ENCODE results near the gene TMEM200B. TPM values are rescaled to one million over a fixed set of nuclear protein-coding genes. Genes with fewer than 3 reads are reported as not detected.
"Not testable (repeated sequence)": the region's sequence is repeated elsewhere in the genome, so short reads cannot be mapped to it uniquely, and the experiment has no call there.

TMEM200B gene
- total and polyA plus RNA-seq, 8 donors = 5.7 to 16.0 (median 13.9) TPM

- no peak for ATAC-seq
These were observed 9.0 kb downstream of the TMEM200B start for GRCh38 chr1:29114654-29115053.

GRCh38 chr1:29113413-29114117 lies 10.1 kb downstream of the TMEM200B start:
- Histone ChIP-seq H3K9me3 (no peaks in the 10 kb centered on the region), H3K4me1 (no peaks in the 10 kb centered on the region), H3K27me3 (no peaks in the 10 kb centered on the region), H3K4me3 (no peak overlapping the region), H3K36me3 (peaks cover 0 to 73% of the 10 kb centered on the region in 2 donors), H3K27ac (no peak overlapping the region)
- intact Hi-C loops (cut with DNase I) = no loop called here
- TF ChIP-seq CTCF (IDR thresholded peaks at IDR 0.05) = no peak
- no peak for DNase-seq
- ATAC-seq = no peak

More at GRCh38 chr1:29114654-29115053, 9.0 kb downstream of the TMEM200B start:
- no peak overlapping the region for H3K27ac ChIP-seq
- TF ChIP-seq CTCF (IDR thresholded peaks at IDR 0.05) = no peak
- H3K4me3 ChIP-seq = no peak overlapping the region
- no peaks in the 10 kb centered on the region for H3K9me3 ChIP-seq
- intact Hi-C loops (cut with DNase I) = no loop called here
- DNase-seq = no peak
- no peaks in the 10 kb centered on the region for H3K27me3 ChIP-seq
- H3K4me1 ChIP-seq = peaks cover 0 to 7% of the 10 kb centered on the region in 2 donors
- peaks cover 0 to 70% of the 10 kb centered on the region in 2 donors for H3K36me3 ChIP-seq

- intact Hi-C loops (cut with DNase I) = no loop called here
- no peaks in the 10 kb centered on the region for H3K9me3 ChIP-seq
- H3K27me3 ChIP-seq = no peaks in the 10 kb centered on the region
- no peak for TF ChIP-seq CTCF (IDR thresholded peaks at IDR 0.05)
- ATAC-seq (no peak), DNase-seq (no peak)
- peaks cover 0 to 66% of the 10 kb centered on the region in 2 donors for H3K36me3 ChIP-seq
- H3K4me1 ChIP-seq = no peaks in the 10 kb centered on the region
- H3K4me3 ChIP-seq = no peak overlapping the region
- H3K27ac ChIP-seq = no peak overlapping the region
These were observed 10.8 kb downstream of the TMEM200B start for GRCh38 chr1:29112705-29113412.

GRCh38 chr1:29108041-29108440 lies 15.7 kb downstream of the TMEM200B start:
- ATAC-seq; intact Hi-C loops (cut with DNase I); H3K27ac ChIP-seq; H3K9me3 ChIP-seq; H3K4me1 ChIP-seq; H3K27me3 ChIP-seq; DNase-seq; H3K4me3 ChIP-seq: not testable (repeated sequence)
- H3K36me3 ChIP-seq = peaks cover 0 to 25% of the 10 kb centered on the region in 2 donors

- no peak for DNase-seq
These were observed 17.9 kb downstream of the TMEM200B start for GRCh38 chr1:29105822-29106221.

More at GRCh38 chr1:29105822-29106221, 17.9 kb downstream of the TMEM200B start:
- Histone ChIP-seq H3K27me3 (no peaks in the 10 kb centered on the region), H3K4me3 (no peak overlapping the region), H3K4me1 (no peaks in the 10 kb centered on the region), H3K27ac (no peak overlapping the region), H3K9me3 (no peaks in the 10 kb centered on the region), H3K36me3 (peaks cover 0 to 27% of the 10 kb centered on the region in 2 donors)
- no peak for TF ChIP-seq CTCF (IDR thresholded peaks at IDR 0.05)
- ATAC-seq = peak; percentile 68
- intact Hi-C loops (cut with DNase I) = no loop called here

All from left lung (tissue), 10 donors.